NT2/D1 (cell line): Measurements from ENCODE around the gene OPHN1.

Experiments used
- DNase-seq: peaks from one replicate; pipeline ENCODE4 v3.0.0-alpha.2; 2011; ENCODE audit warnings: low read depth, low spot score
- H3K27me3 ChIP-seq: 2 replicates; pipeline ENCODE4 v1.6.0; 2011; ENCODE audit warnings: mild to moderate bottlenecking; ENCODE audit not compliant: insufficient read length, insufficient read depth
- H3K36me3 ChIP-seq: 2 replicates; pipeline ENCODE4 v1.6.1; 2011; ENCODE audit warnings: mild to moderate bottlenecking, low read length, mixed read lengths; ENCODE audit not compliant: insufficient read depth, insufficient read length
- H3K4me1 ChIP-seq: 2 replicates; pipeline ENCODE4 v1.5.1; 2011; ENCODE audit not compliant: insufficient read depth, insufficient read length
- H3K4me3 ChIP-seq: 2 replicates; pipeline ENCODE4 v1.5.1; 2011; ENCODE audit warnings: low read depth; ENCODE audit not compliant: insufficient read length
- H3K9ac ChIP-seq: 2 replicates; pipeline ENCODE4 v1.6.0; 2011; ENCODE audit warnings: low read depth; ENCODE audit not compliant: insufficient read length
- H3K9me3 ChIP-seq: 2 replicates; pipeline ENCODE4 v1.5.1; 2011; ENCODE audit warnings: mild to moderate bottlenecking, low read length; ENCODE audit not compliant: insufficient read depth
- SUZ12 ChIP-seq: IDR thresholded peaks from 2 replicates; pipeline ENCODE4 v1.6.1; 2011; ENCODE audit not compliant: insufficient read length, insufficient read depth; ENCODE audit errors: extremely low read depth
- YY1 ChIP-seq: IDR thresholded peaks from 2 replicates; pipeline ENCODE4 v1.6.1; 2011; ENCODE audit not compliant: insufficient read length, insufficient read depth
- ZNF274 ChIP-seq: IDR thresholded peaks from 2 replicates; pipeline ENCODE4 v1.6.1; 2011; ENCODE audit warnings: mild to moderate bottlenecking, low read depth, low read length

The OPHN1 gene

GRCh38 chrX:68041110-68041509 lies 392.2 kb downstream of the OPHN1 start:
- TF ChIP-seq YY1 (no peak), SUZ12 (no peak), ZNF274 (no peak)
- no peak overlapping the region for H3K4me3 ChIP-seq
- no peaks in the 10 kb centered on the region for H3K27me3 ChIP-seq
- no peak for DNase-seq
- no peak overlapping the region for H3K9ac ChIP-seq
- no peaks in the 10 kb centered on the region for H3K36me3 ChIP-seq
- H3K4me1 ChIP-seq: no peaks in the 10 kb centered on the region
- H3K9me3 ChIP-seq: no peaks in the 10 kb centered on the region

GRCh38 chrX:68018248-68019203 lies 414.8 kb downstream of the OPHN1 start:
- H3K36me3 ChIP-seq: no peaks in the 10 kb centered on the region
- no peak overlapping the region for H3K9ac ChIP-seq
- H3K27me3 ChIP-seq: no peaks in the 10 kb centered on the region
- no peak overlapping the region for H3K4me3 ChIP-seq
- H3K9me3 ChIP-seq: no peaks in the 10 kb centered on the region
- DNase-seq: peak; percentile 36
- H3K4me1 ChIP-seq: no peaks in the 10 kb centered on the region
- TF ChIP-seq ZNF274 (no peak), SUZ12 (no peak), YY1 (no peak)

GRCh38 chrX:67998540-67998939 lies 434.8 kb downstream of the OPHN1 start:
- H3K27me3 ChIP-seq: no peaks in the 10 kb centered on the region
- no peaks in the 10 kb centered on the region; the same call in 1 of the 2 replicates for H3K9me3 ChIP-seq
- no peaks in the 10 kb centered on the region for H3K36me3 ChIP-seq
- TF ChIP-seq SUZ12: no peak
- TF ChIP-seq YY1: no peak
- TF ChIP-seq ZNF274: no peak
- no peak overlapping the region for H3K9ac ChIP-seq
- no peak for DNase-seq
- no peak overlapping the region for H3K4me3 ChIP-seq
- no peaks in the 10 kb centered on the region for H3K4me1 ChIP-seq
